Stomach (tissue), 9 donors: ENCODE measurements around the gene WTAP. TPM values are rescaled to one million over a fixed set of nuclear protein-coding genes. Genes with fewer than 3 reads are reported as not detected.
A peak's percentile ranks its signal among the peaks of the same experiment; 100 is the strongest.
"Not testable (repeated sequence)": the region's sequence is repeated elsewhere in the genome, so short reads cannot be mapped to it uniquely, and the experiment has no call there.

Experiments
- DNase-seq, 2 donors: peaks; one replicate each; pipeline versions ENCODE4 v3.0.0 to v3.0.0-alpha.2; 2013 to 2019
- H3K27ac ChIP-seq, 5 donors: fragments of 200-600 bp in 4 of 5; sonication (generic) in 4 of 5; one replicate each; pipeline ENCODE4 v1.5.1; 2013 to 2019; ENCODE audit warnings: mild to moderate bottlenecking in 1 of 5, moderate library complexity in 1 of 5
- H3K27me3 ChIP-seq, 3 donors: fragments of 200-600 bp; sonication (generic); one replicate each; pipeline ENCODE4 v1.5.1; 2017 to 2019; ENCODE audit warnings: mixed run types in 1 of 3
- H3K36me3 ChIP-seq, 4 donors: fragments of 200-600 bp; sonication (generic); 1 replicate in 3 of 4; 2 replicates in 1 of 4; pipeline ENCODE4 v1.5.1; 2016 to 2019
- H3K4me1 ChIP-seq, 4 donors: fragments of 200-600 bp; sonication (generic); one replicate each; pipeline ENCODE4 v1.5.1; 2016 to 2019
- H3K4me3 ChIP-seq, 4 donors: fragments of 200-600 bp; sonication (generic) in 3 of 4; one replicate each; pipeline ENCODE4 v1.5.1; 2016 to 2019; ENCODE audit warnings: mild to moderate bottlenecking in 1 of 4
- H3K9me3 ChIP-seq, 4 donors: fragments of 200-600 bp; sonication (generic); one replicate each; pipeline ENCODE4 v1.5.1; 2016 to 2019
- CTCF ChIP-seq, 7 experiments: fragments of 450-650 bp in 4 of 7; fragments of 200-600 bp in 3 of 7; sonication (generic) in 3 of 7; IDR thresholded peaks; one replicate each; pipeline ENCODE4 v1.5.1; 2016 to 2019; ENCODE audit warnings: antibody characterized with exemption in 7 of 7, control low read depth in 2 of 7, mild to moderate bottlenecking in 1 of 7
- EP300 ChIP-seq: sonication (generic); formaldehyde crosslinking; IDR thresholded peaks from one replicate; pipeline ENCODE4 v1.6.1; 2017; ENCODE audit warnings: antibody characterized with exemption
- POLR2A ChIP-seq, 4 donors: fragments of 450-650 bp; IDR thresholded peaks; one replicate each; pipeline ENCODE4 v1.6.1; 2016; ENCODE audit warnings: antibody characterized with exemption in 4 of 4, control low read depth in 2 of 4, mild to moderate bottlenecking in 1 of 4, moderate library complexity in 1 of 4
- POLR2AphosphoS5 ChIP-seq, 3 donors: sonication (generic); formaldehyde crosslinking; IDR thresholded peaks; one replicate each; pipeline ENCODE4 v1.6.1; 2016; ENCODE audit warnings: antibody characterized with exemption in 3 of 3
- WGBS, 5 donors: extraction: QIAGEN DNeasy Blood & Tissue Kit in 3 of 5; methylation state at CpG; one replicate each; pipeline versions ENCODE4 v1.1.5 to v1.1.7; 2013 to 2018; 5-methylcytosine and 5-hydroxymethylcytosine counted together
- intact Hi-C: fragments of 100-400 bp; cut with DNase I; formaldehyde crosslinking; loops from one replicate; pipeline ENCODE4 v1.15.1; 2023; ENCODE audit warnings: low total_unique reads
- polyA plus RNA-seq, 3 donors: library from polyadenylated mRNA; stranded (reverse); fragments of 200-250 nt; gene quantifications; one replicate each; pipeline ENCODE4 v1.2.3, GENCODE V29; 2013
- total RNA-seq, 5 donors: library from RNA; depleted of rRNA; stranded (reverse); fragments of >200 nt; gene quantifications; one replicate each; pipeline versions ENCODE4 v1.1.0 to v1.2.3, GENCODE V29; 2014 to 2016
- donor health status: healthy with polysubstance abuse.
- donor health status: Bipolar disorder and iron deficiency.
- donor health status: healthy.

Gene WTAP
- total and polyA plus RNA-seq, 8 donors = 35.0 to 125 (median 78.6) TPM

GRCh38 chr6:159722655-159723054, 4.7 kb upstream of the WTAP start:
- Histone ChIP-seq H3K9me3 (no peaks in the 10 kb centered on the region), H3K36me3 (peaks cover 0 to 6% (median 0%) of the 10 kb centered on the region in 4 donors), H3K27me3 (no peaks in the 10 kb centered on the region), H3K4me1 (peaks cover 0 to 38% (median 19%) of the 10 kb centered on the region in 4 donors), H3K4me3 (no peak overlapping the region), H3K27ac (no peak overlapping the region)
- DNase-seq = no peak
- TF ChIP-seq POLR2AphosphoS5 (IDR thresholded peaks at IDR 0.05) (no peak), POLR2A (IDR thresholded peaks at IDR 0.05) (no peak), CTCF (IDR thresholded peaks at IDR 0.05) (no peak), EP300 (no peak)
- intact Hi-C loops = no loop called here

- Histone ChIP-seq H3K36me3 (peaks cover 0 to 6% (median 0%) of the 10 kb centered on the region in 4 donors), H3K27me3 (no peaks in the 10 kb centered on the region), H3K4me3 (no peak overlapping the region), H3K9me3 (no peaks in the 10 kb centered on the region), H3K4me1 (peaks cover 0 to 35% (median 19%) of the 10 kb centered on the region in 4 donors), H3K27ac (no peak overlapping the region)
- WGBS, 5 donors = 74 to 89% (median 83%) methylated on average over 2 of the region's 2 CpGs
- TF ChIP-seq POLR2A (IDR thresholded peaks at IDR 0.05) (no peak), EP300 (no peak), POLR2AphosphoS5 (IDR thresholded peaks at IDR 0.05) (no peak), CTCF (IDR thresholded peaks at IDR 0.05) (no peak)
- DNase-seq = no peak
- intact Hi-C loops = no loop called here
Measured at GRCh38 chr6:159723259-159723658, 4.0 kb upstream of the WTAP start.

GRCh38 chr6:159724778-159725177, 2.5 kb upstream of the WTAP start:
- DNase-seq = no peak
- no peak for TF ChIP-seq POLR2AphosphoS5 (IDR thresholded peaks at IDR 0.05)
- no peak for TF ChIP-seq CTCF (IDR thresholded peaks at IDR 0.05)
- no peak for TF ChIP-seq POLR2A (IDR thresholded peaks at IDR 0.05)
- H3K36me3 ChIP-seq = peaks cover 0 to 6% (median 0%) of the 10 kb centered on the region in 4 donors
- no peak overlapping the region for H3K27ac ChIP-seq
- intact Hi-C loops = no loop called here
- H3K9me3 ChIP-seq = no peaks in the 10 kb centered on the region
- H3K4me3 ChIP-seq = no peak overlapping the region
- WGBS, 5 donors = 93 to 97% (median 97%) methylated on average over 4 of the region's 4 CpGs
- H3K4me1 ChIP-seq = peaks cover 9 to 36% (median 27%) of the 10 kb centered on the region in 4 donors
- no peaks in the 10 kb centered on the region for H3K27me3 ChIP-seq

DNA sequence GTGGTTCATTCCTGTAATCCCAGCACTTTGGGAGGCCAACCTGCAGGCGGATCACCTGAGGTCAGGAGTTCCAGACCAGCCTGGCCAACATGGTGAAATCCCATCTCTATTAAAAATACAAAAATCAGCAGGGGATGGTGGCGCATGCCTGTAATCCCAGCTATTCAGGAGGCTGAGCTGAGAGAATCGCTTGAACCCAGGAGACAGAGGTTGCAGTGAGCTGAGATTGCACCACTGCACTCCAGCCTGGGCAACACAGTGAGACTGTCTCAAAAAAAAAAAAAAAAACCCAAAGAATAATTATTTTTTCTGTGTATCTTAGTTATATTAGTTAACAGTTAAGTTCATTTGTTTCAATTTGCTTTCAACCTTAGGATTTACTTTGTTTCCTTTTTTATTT, 2.1 kb upstream of the WTAP start:
- H3K27me3 ChIP-seq, intact Hi-C loops: not testable (repeated sequence)
- 96 to 98% (median 97%) methylated on average over 3 of the region's 3 CpGs for WGBS, 5 donors

DNA sequence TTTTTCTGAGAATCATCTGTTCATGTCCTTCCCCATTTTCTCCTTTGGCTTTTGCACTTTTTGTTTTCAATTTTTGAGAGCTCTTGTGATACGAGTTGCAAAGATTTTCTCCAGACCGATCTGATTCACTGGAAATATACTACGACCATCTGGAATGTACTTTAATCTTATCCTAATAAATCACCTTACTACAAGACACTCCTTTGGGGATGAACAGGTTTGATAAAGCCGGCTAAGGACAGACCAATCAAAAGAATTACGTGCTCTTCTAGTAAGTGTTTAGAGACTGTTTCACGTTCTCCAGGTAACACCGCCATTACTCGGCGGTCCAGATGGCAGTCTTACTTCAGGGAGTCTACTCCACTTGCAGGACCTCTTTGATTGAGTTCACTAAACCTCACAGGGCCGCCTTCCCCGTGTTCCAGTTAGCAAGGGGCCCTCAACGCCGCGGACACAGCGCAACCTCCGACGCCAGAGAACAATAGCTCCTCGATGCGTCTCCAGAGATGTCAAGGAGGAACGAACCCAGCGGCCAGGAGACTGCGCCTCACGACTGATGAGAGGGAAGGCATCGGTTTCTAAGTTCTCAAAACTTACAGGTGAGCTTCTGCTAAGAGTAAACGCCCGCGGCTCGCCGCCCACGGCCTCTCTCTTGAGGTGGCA, 920 bp upstream of the WTAP start:
- WGBS, 5 donors = 0 to 1% (median 1%) methylated on average over 23 to 30 of the region's 30 CpGs
- Histone ChIP-seq H3K27me3 (no peaks in the 10 kb centered on the region), H3K4me1 (peaks cover 24 to 53% (median 40%) of the 10 kb centered on the region in 4 donors), H3K4me3 (peak overlapping the region; percentile 65 to 96 (median 84)), H3K36me3 (peaks cover 0 to 6% (median 0%) of the 10 kb centered on the region in 4 donors), H3K27ac (peak overlapping the region; percentile 97 to 100 (median 99)), H3K9me3 (no peaks in the 10 kb centered on the region)
- no peak for DNase-seq
- TF ChIP-seq POLR2AphosphoS5 (IDR thresholded peaks at IDR 0.05) = no peak
- no peak for TF ChIP-seq POLR2A (IDR thresholded peaks at IDR 0.05)
- TF ChIP-seq EP300 = no peak
- no peak for TF ChIP-seq CTCF (IDR thresholded peaks at IDR 0.05)
- intact Hi-C loops = no loop called here

More for the DNA sequence above, 2.1 kb upstream of the WTAP start:
- peak overlapping the region in 1 of 5 donors; percentile 100 for H3K27ac ChIP-seq
- not testable (repeated sequence) for DNase-seq, H3K4me3 ChIP-seq, H3K36me3 ChIP-seq, H3K9me3 ChIP-seq
- peaks cover 13 to 41% (median 31%) of the 10 kb centered on the region in 4 donors for H3K4me1 ChIP-seq
